IPS-11a (cell line): ENCODE data around the gene SARS2.

Source experiments
- H3K4me3 ChIP-seq: one replicate; pipeline ENCODE4 v1.5.1; 2013; ENCODE audit warnings: low read depth, low read length, control low read depth

The SARS2 gene

GRCh38 chr19:38869836-38870607 is 60.5 kb downstream of the SARS2 start:
- peak overlapping the region; percentile 37 for H3K4me3 ChIP-seq

GRCh38 chr19:38869160-38869835 is 61.3 kb downstream of the SARS2 start:
- peak overlapping the region; percentile 37 for H3K4me3 ChIP-seq

- H3K4me3 ChIP-seq: no peak overlapping the region
Observed at GRCh38 chr19:38868551-38868950, 62.0 kb downstream of the SARS2 start.

- no peak overlapping the region for H3K4me3 ChIP-seq
Observed at GRCh38 chr19:38867171-38867780, 63.3 kb downstream of the SARS2 start.
